HepG2 (cell line): ENCODE data around the gene RPLP1. TPM values are rescaled to one million over a fixed set of nuclear protein-coding genes. Genes with fewer than 3 reads are reported as not detected.

Experiments used
- ATAC-seq: fragments of 200-7000 bp; cut with Tn5 transposase; 3 replicates; pipeline ENCODE4 v1.9.1; 2020; ENCODE audit warnings: mild to moderate bottlenecking, moderate library complexity
- BruUV-seq: library from RNA; stranded (reverse); fragments of 400-500 nt; replicated peaks from 2 replicates; lab custom pipeline; 2021; lab: Mats Ljungman, UMichigan
- CTCF ChIA-PET: fragments of 300-600 bp; formaldehyde crosslinking; extraction: SDS; loops from one replicate; lab custom pipeline; 2021; ENCODE audit warnings: low total read pairs, inconsistent platforms, low intra/inter-chr PET ratio; lab: Yijun Ruan, JAX
- POLR2A ChIA-PET: fragments of 350-600 bp; sonication (Branson Sonifier 250); formaldehyde crosslinking; loops from one replicate; lab custom pipeline; 2020; ENCODE audit warnings: antibody characterized with exemption, inconsistent platforms; lab: Yijun Ruan, JAX
- DNase-seq: peaks from one replicate; pipeline ENCODE4 v3.0.0-alpha.2; 2015; ENCODE audit warnings: low spot score
- FAIRE-seq: peaks from 3 replicates; lab custom pipeline; 2011; peaks lifted over from hg19 to GRCh38; lab: Jason Lieb, UNC
- H2AFZ ChIP-seq: one replicate; pipeline ENCODE4 v1.6.1; 2011; ENCODE audit warnings: low read length, inconsistent platforms
- H3K27ac ChIP-seq: fragments of 300-600 bp; 3 replicates; pipeline ENCODE4 v1.8.0; 2011; ENCODE audit warnings: mixed run types, mild to moderate bottlenecking, mixed read lengths, low read length, inconsistent platforms; ENCODE audit not compliant: insufficient read depth; ENCODE audit errors: extremely low read length
- H3K27me3 ChIP-seq, 2 experiments: fragments of 200-600 bp in 1 of 2; 2 replicates in 1 of 2; 3 replicates in 1 of 2; pipeline versions ENCODE4 v1.6.0 to v1.8.0; 2011; ENCODE audit warnings: low read length in 2 of 2, mild to moderate bottlenecking in 2 of 2, moderate library complexity in 2 of 2, inconsistent platforms in 1 of 2; ENCODE audit not compliant: insufficient read depth in 2 of 2, control insufficient read depth in 1 of 2
- H3K36me3 ChIP-seq, 2 experiments: fragments of 200-600 bp in 1 of 2; replicated peaks in 1 of 2; 2 replicates in 1 of 2; 3 replicates in 1 of 2; pipeline versions ENCODE4 v1.5.1 to v1.8.0; 2011; ENCODE audit warnings: low read length in 2 of 2, inconsistent platforms in 1 of 2; ENCODE audit not compliant: insufficient read depth in 2 of 2, control insufficient read depth in 1 of 2
- H3K4me1 ChIP-seq: 2 replicates; pipeline ENCODE4 v1.5.1; 2012; ENCODE audit warnings: low read length, inconsistent platforms; ENCODE audit not compliant: insufficient read depth
- H3K4me2 ChIP-seq: 2 replicates; pipeline ENCODE4 v1.6.0; 2011; ENCODE audit warnings: low read depth, low read length, inconsistent platforms
- H3K4me3 ChIP-seq, 3 experiments: fragments of 200-600 bp in 1 of 3; sonication (generic), shearing (Covaris generic) in 1 of 3; replicated peaks in 1 of 3; 2 replicates each; pipeline ENCODE4 v1.5.1; 2011 to 2016; ENCODE audit warnings: low read length in 3 of 3, inconsistent platforms in 2 of 3, low read depth in 2 of 3, mild to moderate bottlenecking in 2 of 3, control low read depth in 1 of 3, mixed read lengths in 1 of 3; ENCODE audit not compliant: insufficient read depth in 1 of 3
- H3K79me2 ChIP-seq: one replicate; pipeline ENCODE4 v1.6.1; 2011; ENCODE audit warnings: low read length, inconsistent platforms; ENCODE audit not compliant: insufficient read depth
- H3K9ac ChIP-seq: 2 replicates; pipeline ENCODE4 v1.6.0; 2011; ENCODE audit warnings: mild to moderate bottlenecking, low read depth, low read length, inconsistent platforms; ENCODE audit not compliant: insufficient read depth
- H3K9me3 ChIP-seq: 2 replicates; pipeline ENCODE4 v1.5.1; 2012; ENCODE audit warnings: mild to moderate bottlenecking, low read length
- H4K20me1 ChIP-seq: 2 replicates; pipeline ENCODE4 v1.6.0; 2011; ENCODE audit warnings: inconsistent platforms, mild to moderate bottlenecking, low read length, moderate library complexity; ENCODE audit not compliant: insufficient read depth
- HOXA9 ChIP-seq: sonication (generic); formaldehyde crosslinking; IDR thresholded peaks from 2 replicates; pipeline ENCODE4 v1.8.1; 2022; ENCODE audit warnings: missing genetic modification reagents, mild to moderate bottlenecking, moderate library complexity, borderline replicate concordance
- MAFK ChIP-seq, 2 experiments: IDR thresholded peaks in 1 of 2; conservative IDR thresholded peaks in 1 of 2; 2 replicates each; pipeline ENCODE4 v1.6.1; 2011; ENCODE audit warnings: improper control_type of control experiment in 2 of 2, low read length in 2 of 2
- NFE2L2 ChIP-seq: fragments of 150-350 bp; IDR thresholded peaks from 2 replicates; pipeline ENCODE4 v1.6.1; 2014; ENCODE audit warnings: low read length
- USF2 ChIP-seq, 2 experiments: sonication (generic) in 1 of 2; formaldehyde crosslinking in 1 of 2; IDR thresholded peaks; 2 replicates each; pipeline versions ENCODE4 v1.5.1 to v1.6.1; 2011 to 2020; ENCODE audit warnings: borderline replicate concordance in 1 of 2, low read depth in 1 of 2, low read length in 1 of 2, mild to moderate bottlenecking in 1 of 2, missing genetic modification reagents in 1 of 2, moderate library complexity in 1 of 2
- XBP1 ChIP-seq: sonication (generic); formaldehyde crosslinking; IDR thresholded peaks from 2 replicates; pipeline ENCODE4 v1.5.0; 2020; ENCODE audit warnings: missing genetic modification reagents
- ZNF296 ChIP-seq: sonication (generic); formaldehyde crosslinking; conservative IDR thresholded peaks from 2 replicates; pipeline ENCODE4 v1.5.0; 2020; ENCODE audit warnings: mild to moderate bottlenecking, missing genetic modification reagents
- ZNF407 ChIP-seq: sonication (generic); formaldehyde crosslinking; IDR thresholded peaks from one replicate; pipeline ENCODE4 v1.5.1; 2020; ENCODE audit warnings: mild to moderate bottlenecking, missing genetic modification reagents; ENCODE audit errors: not compliant biosample characterization
- ZZZ3 ChIP-seq: sonication (generic); formaldehyde crosslinking; IDR thresholded peaks from 2 replicates; pipeline ENCODE4 v1.4.0; 2020; ENCODE audit warnings: missing genetic modification reagents, mild to moderate bottlenecking, borderline replicate concordance
- in situ Hi-C: cut with HindIII; loops from 2 replicates; pipeline ENCODE4 v1.10.0; 2017; ENCODE audit warnings: low pct_unique_long_range_greater_than_20kb; ENCODE audit not compliant: extremely low pct_ligation_motif_present
- intact Hi-C: fragments of 100-400 bp; cut with micrococcal nuclease; formaldehyde crosslinking; loops from one replicate; pipeline ENCODE4 v1.10.0; 2022; ENCODE audit not compliant: unreplicated experiment
- polyA plus RNA-seq, 8 experiments: library from polyadenylated mRNA; depleted of rRNA in 3 of 8; stranded (reverse) in 7 of 8; unstranded in 1 of 8; fragments of >200 nt; fragmentation: Illumina TruSeq in 4 of 8; extraction: Trizol in 4 of 8; gene quantifications; 2 replicates each; pipeline versions ENCODE4 v1.2.1 to v1.2.3, GENCODE V29; 2011 to 2016; ENCODE audit warnings: low read depth in 4 of 8, missing spikeins in 1 of 8, mixed read lengths in 1 of 8; ENCODE audit not compliant: insufficient read depth in 1 of 8
- total RNA-seq, 5 experiments: library from RNA; depleted of rRNA; stranded (reverse); fragments of >200 nt; fragmentation: Illumina TruSeq; extraction: Trizol; gene quantifications; 2 replicates each; pipeline ENCODE4 v1.2.3, GENCODE V29; 2016; ENCODE audit warnings: low read depth in 1 of 5
- TF ChIP-seq, protein P1 (sequence below): sonication (generic); formaldehyde crosslinking; IDR thresholded peaks from 2 replicates; pipeline ENCODE4 v1.4.0; 2020; ENCODE audit warnings: missing genetic modification reagents, mild to moderate bottlenecking, borderline replicate concordance

RPLP1 gene
- total and polyA plus RNA-seq, 2 of the 13 experiments (the other 11 are each of a cell fraction or from before 2014, with no cell fraction given), result 817 to 929 TPM

DNA sequence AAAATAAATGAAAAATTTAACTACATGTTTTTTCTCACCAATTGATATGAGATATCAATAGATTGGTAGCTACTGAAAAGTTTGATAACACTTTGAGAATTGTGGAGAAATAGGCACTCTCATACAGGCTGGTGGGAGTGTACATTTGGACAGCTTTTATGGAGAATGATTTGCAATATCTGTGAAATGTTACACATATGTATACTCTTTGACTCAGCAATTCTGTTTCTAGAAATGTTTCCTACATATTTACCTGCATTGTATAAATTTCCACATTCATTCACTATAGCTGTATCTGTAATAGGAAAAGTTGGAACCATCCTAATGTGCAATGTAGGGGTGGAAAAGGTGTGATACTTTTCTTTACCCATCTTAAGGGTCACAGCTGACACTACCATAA is 40.3 kb upstream of the RPLP1 start:
- no peak for TF ChIP-seq HOXA9 (CRISPR knock-in tag)
- TF ChIP-seq, protein P1, sequence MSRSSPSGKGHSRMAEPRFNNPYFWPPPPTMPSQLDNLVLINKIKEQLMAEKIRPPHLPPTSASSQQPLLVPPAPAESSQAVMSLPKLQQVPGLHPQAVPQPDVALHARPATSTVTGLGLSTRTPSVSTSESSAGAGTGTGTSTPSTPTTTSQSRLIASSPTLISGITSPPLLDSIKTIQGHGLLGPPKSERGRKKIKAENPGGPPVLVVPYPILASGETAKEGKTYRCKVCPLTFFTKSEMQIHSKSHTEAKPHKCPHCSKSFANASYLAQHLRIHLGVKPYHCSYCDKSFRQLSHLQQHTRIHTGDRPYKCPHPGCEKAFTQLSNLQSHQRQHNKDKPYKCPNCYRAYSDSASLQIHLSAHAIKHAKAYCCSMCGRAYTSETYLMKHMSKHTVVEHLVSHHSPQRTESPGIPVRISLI, result no peak
- no peak for TF ChIP-seq XBP1 (CRISPR knock-in tag)
- TF ChIP-seq NFE2L2, result no peak
- no peak for TF ChIP-seq MAFK (conservative IDR thresholded peaks at IDR 0.05 in 1 of 2, IDR thresholded peaks at IDR 0.05 in 1 of 2; ENCODE audit: low read length in 2 of 2)
- TF ChIP-seq ZNF296, result no peak
- TF ChIP-seq ZZZ3 (CRISPR knock-in tag), result no peak
- no peak for TF ChIP-seq USF2 (IDR thresholded peaks at IDR 0.05; ENCODE audit: low read depth, low read length)
- no peak for TF ChIP-seq USF2 (CRISPR knock-in tag; IDR thresholded peaks at IDR 0.05; ENCODE audit: borderline replicate concordance)
- no peak for TF ChIP-seq ZNF407
- TF ChIP-seq, all 625 proteins: peak for 0
- no peak overlapping the region for H3K27ac ChIP-seq
- FAIRE-seq (no peak), ATAC-seq (no peak), DNase-seq (no peak)
- H3K9me3 ChIP-seq, result no peaks in the 10 kb centered on the region
- H3K4me3 ChIP-seq, result no peak overlapping the region
- ChIA-PET CTCF (no interaction called here), POLR2A (no interaction called here)
- peaks cover 22% of the 10 kb centered on the region for H3K79me2 ChIP-seq
- no peak overlapping the region for H2AFZ ChIP-seq
- no TSS peak for BruUV-seq
- intact Hi-C loops, result no loop called here
- no peaks in the 10 kb centered on the region; the same call in 1 of the 2 replicates for H4K20me1 ChIP-seq
- peaks cover 0 to under 1% of the 10 kb centered on the region in 2 experiments; a peak in 1 of 5 replicates for H3K36me3 ChIP-seq
- no peak overlapping the region for H3K4me2 ChIP-seq
- no peak overlapping the region for H3K9ac ChIP-seq
- H3K27me3 ChIP-seq, result no peaks in the 10 kb centered on the region
- in situ Hi-C loops, result no loop called here
- peaks cover 25% of the 10 kb centered on the region for H3K4me1 ChIP-seq
